ENCODE data around the gene HOXA9. TPM values are rescaled to one million over a fixed set of nuclear protein-coding genes. Genes with fewer than 3 reads are reported as not detected.

HOXA9 gene
- total RNA-seq, 4 donors from 2014 or later, result 25.7 to 71.2 (median 46.1) TPM

DNA sequence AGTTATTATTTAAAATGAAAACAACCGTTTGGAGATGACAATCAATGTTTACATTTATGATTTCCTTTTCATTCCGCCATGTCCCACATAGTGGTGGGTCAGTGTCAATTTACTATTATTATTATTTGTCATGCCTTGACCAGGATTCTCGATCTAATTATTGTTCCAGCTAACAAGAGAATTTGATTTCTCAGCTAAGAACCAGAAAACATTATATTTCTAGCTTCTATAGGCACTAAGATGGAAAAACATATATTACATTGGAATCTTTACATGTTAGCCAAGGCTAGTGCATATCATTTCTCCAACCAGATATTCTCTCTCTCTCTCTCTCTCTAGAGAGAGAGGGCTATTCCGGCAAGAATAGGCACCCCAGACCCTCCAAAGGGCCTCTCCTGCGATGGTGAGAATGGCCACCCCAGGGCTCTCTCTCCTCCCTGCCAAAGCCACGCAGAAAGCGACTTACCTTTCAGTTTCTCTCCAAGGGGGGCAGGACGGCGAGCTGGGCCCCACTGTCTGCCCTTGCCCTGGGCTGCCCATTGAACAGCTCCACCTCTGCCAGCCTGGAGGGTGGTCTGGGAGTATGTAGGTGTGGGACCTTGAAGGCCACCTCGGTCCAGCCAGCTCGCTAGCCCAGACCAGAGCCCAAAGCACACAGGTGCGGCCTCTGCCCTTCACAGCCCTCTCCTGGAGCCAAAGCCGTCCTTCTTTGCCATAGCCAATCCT is 15.3 kb downstream of the HOXA9 start:
- peaks cover 0 to 5% (median 0%) of the 10 kb centered on the region in 3 donors for H3K36me3 ChIP-seq
- H3K4me3 ChIP-seq, result peak overlapping the region; percentile 42 to 75 (median 54)
- H3K4me1 ChIP-seq, result peaks cover 0 to 54% (median 15%) of the 10 kb centered on the region in 4 donors
- no peaks in the 10 kb centered on the region for H3K9me3 ChIP-seq
- peak in 1 of 3 donors; percentile 53 for DNase-seq
- H3K27me3 ChIP-seq, result no peaks in the 10 kb centered on the region
- peak overlapping the region; percentile 71 to 96 (median 86) for H3K27ac ChIP-seq
- TF ChIP-seq, protein P1, sequence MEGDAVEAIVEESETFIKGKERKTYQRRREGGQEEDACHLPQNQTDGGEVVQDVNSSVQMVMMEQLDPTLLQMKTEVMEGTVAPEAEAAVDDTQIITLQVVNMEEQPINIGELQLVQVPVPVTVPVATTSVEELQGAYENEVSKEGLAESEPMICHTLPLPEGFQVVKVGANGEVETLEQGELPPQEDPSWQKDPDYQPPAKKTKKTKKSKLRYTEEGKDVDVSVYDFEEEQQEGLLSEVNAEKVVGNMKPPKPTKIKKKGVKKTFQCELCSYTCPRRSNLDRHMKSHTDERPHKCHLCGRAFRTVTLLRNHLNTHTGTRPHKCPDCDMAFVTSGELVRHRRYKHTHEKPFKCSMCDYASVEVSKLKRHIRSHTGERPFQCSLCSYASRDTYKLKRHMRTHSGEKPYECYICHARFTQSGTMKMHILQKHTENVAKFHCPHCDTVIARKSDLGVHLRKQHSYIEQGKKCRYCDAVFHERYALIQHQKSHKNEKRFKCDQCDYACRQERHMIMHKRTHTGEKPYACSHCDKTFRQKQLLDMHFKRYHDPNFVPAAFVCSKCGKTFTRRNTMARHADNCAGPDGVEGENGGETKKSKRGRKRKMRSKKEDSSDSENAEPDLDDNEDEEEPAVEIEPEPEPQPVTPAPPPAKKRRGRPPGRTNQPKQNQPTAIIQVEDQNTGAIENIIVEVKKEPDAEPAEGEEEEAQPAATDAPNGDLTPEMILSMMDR (IDR thresholded peaks at IDR 0.05), result peak in 1 of 6 experiments; percentile 24
- no peak for TF ChIP-seq POLR2A (IDR thresholded peaks at IDR 0.05)

DNA sequence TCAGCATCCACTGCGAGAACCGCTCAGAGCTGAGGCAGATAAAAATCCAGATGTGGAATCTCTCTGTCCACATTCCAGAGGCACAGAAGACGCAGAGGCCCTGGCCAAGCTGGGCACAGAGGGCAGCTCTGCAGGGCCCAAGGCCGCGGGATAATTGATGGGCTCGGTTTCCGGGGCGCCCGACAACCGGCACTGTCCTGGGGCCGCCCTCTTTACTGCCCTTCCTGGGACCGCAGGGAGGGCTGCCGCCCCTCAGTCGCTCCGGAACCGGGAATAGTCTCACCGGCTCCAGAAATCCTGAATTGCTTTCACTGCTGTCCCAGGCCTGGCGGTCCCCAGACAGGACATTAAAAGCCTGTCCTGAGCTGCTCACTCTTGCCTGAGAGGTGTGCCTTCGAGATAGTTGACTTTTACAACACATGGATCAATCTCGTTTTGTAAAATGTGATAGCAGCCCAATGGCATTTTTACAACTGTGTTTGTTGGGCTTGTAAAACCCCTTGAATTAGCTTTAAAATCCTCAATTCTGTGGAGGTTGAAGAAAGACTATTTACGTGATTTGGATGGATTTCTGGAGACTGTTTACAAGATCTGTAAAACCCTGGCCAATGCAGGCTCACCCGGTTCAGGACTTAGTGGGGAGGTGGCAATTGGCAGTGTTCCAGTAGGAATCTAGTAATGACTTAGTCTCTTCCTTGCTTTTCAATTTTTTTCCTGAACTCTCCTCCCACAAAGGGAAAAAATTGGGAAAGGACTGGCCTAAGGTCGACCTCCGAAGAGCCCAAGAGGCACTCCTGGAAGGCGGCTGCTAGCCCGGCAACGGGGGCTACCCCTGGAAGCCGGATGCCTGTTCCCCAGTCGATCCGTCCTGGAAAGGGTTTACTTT is 16.3 kb downstream of the HOXA9 start:
- peaks cover 0 to 9% (median 0%) of the 10 kb centered on the region in 3 donors for H3K36me3 ChIP-seq
- TF ChIP-seq, protein P1 (IDR thresholded peaks at IDR 0.05), result no peak
- peak in 1 of 2 donors; percentile 22 for TF ChIP-seq POLR2A (IDR thresholded peaks at IDR 0.05)
- H3K27ac ChIP-seq, result peak overlapping the region; percentile 66 to 96 (median 79)
- no peaks in the 10 kb centered on the region for H3K9me3 ChIP-seq
- DNase-seq, result peak in 2 of 3 donors; percentile 51 to 67
- H3K4me3 ChIP-seq, result peak overlapping the region; percentile 18 to 75 (median 47)
- H3K4me1 ChIP-seq, result peaks cover 0 to 49% (median 11%) of the 10 kb centered on the region in 4 donors
- H3K27me3 ChIP-seq, result no peaks in the 10 kb centered on the region

DNA sequence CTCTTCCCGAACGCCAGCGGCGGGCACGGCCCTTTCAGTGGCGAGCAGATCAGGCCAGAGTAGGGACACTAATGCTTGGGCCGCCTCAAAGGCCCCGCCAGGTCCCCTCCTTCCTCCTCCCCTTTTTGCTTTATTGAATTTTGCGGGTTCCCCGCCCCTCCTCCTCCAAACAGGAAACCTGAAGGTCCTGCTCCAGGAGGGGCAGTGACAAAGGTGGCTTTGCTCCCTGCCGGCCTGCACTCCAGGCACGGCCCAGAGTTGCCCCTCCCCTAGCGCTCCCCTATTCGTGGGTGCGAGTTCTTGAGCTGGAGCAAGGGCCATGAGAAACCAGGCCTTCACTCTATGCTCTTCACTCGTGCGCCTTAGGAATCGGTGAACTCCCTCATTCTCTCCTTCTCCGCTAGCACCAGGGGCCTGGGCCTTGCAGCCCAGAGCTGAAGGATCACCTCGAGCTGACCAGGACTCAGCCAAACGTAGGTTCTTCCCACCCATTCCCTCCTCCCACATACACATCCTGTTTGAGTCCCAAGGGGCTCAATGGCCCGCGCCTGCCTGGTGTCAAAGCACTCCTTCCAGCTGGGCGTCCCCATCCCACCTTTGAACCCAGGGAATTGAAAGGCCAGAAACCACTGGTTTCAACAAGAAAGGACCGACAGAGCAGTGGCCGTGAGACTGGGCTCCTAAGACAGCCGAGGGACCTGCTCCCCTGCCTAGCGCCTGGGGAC is 17.1 kb downstream of the HOXA9 start:
- peak; percentile 55 for TF ChIP-seq POLR2A (IDR thresholded peaks at IDR 0.05)
- TF ChIP-seq, protein P1 (IDR thresholded peaks at IDR 0.05), result no peak
- H3K27ac ChIP-seq, result peak overlapping the region; percentile 66 to 96 (median 79)
- peak in 2 of 3 donors; percentile 72 to 86 for DNase-seq
- no peaks in the 10 kb centered on the region for H3K9me3 ChIP-seq
- no peaks in the 10 kb centered on the region for H3K27me3 ChIP-seq
- H3K36me3 ChIP-seq, result peaks cover 0 to 9% (median 0%) of the 10 kb centered on the region in 3 donors
- H3K4me3 ChIP-seq, result peak overlapping the region; percentile 18 to 75 (median 47)
- H3K4me1 ChIP-seq, result peaks cover 0 to 41% (median 11%) of the 10 kb centered on the region in 4 donors

DNA sequence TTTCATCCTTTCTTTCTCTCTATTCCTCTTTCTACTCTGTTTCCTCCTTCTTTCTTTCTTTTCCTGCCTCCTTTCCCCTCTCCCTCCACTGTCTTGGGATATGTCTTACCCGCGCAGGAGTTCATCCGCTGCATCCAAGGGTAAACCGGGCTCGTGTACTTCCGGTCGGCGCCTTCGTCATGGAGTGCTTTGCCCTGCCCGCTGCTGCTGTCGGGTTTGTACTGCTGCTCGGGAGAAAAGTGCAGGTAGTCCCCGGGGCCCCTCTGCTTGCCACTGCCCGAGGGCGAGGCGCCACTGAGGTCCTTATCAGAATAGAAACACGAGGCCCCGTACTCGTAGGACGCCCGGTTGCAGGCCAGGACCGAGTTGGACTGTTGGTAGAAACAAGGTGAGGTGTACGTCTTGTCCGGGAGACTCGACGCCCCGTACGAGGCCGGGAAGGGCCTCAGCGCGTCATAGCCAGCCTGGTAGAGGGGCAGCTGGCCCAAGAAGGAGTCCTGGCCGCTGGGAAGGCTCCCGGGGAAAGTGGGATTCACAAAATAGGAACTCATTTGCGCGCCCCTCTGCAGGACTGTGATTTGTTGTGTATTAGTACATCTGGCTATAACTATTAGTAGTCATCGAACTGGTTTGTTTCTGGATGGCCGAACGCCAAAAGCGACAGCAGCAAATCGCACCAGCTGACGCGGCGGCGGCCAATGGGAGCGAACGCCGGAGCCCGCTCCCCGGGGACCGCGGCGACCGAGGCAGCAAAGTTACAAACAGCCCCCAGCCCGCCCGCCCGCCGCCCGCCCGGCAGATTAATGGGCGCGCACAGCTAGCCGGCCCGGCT is 17.9 kb downstream of the HOXA9 start, which contains the start of gene HOXA6:
Gene HOXA6 (minus strand): TSS at position 576 of the 832 bp plus-strand sequence. CDS start 25 bp downstream, at position 551.
- TF ChIP-seq, protein P1 (IDR thresholded peaks at IDR 0.05), result no peak
- TF ChIP-seq POLR2A (IDR thresholded peaks at IDR 0.05), result peak in 1 of 2 donors; percentile 36
- peak in 2 of 3 donors; percentile 79 to 88 for DNase-seq
- H3K4me3 ChIP-seq, result peak within 1 kb of the TSS; percentile 18 to 75 (median 47)
- peaks cover 0 to 36% (median 11%) of the 10 kb centered on the region in 4 donors for H3K4me1 ChIP-seq
- no peaks in the 10 kb centered on the region for H3K27me3 ChIP-seq
- no peaks in the 10 kb centered on the region for H3K9me3 ChIP-seq
- peak within 1 kb of the TSS; percentile 66 to 96 (median 79) for H3K27ac ChIP-seq
- H3K36me3 ChIP-seq, result peaks cover 0 to 9% (median 0%) of the 10 kb centered on the region in 3 donors

Data from Peyer's patch (tissue), 4 donors.